Calu3 (cell line): Measurements from ENCODE around the gene ARHGEF11. TPM values are rescaled to one million over a fixed set of nuclear protein-coding genes. Genes with fewer than 3 reads are reported as not detected.

Experiments used
- BruUV-seq: library from RNA; stranded (reverse); fragments of 400-500 nt; replicated peaks from 2 replicates; lab custom pipeline; 2021; lab: Mats Ljungman, UMichigan
- CTCF ChIA-PET: fragments of 300-600 bp; sonication (Branson Sonifier 250); formaldehyde crosslinking; loops from one replicate; lab custom pipeline; 2022; ENCODE audit warnings: antibody characterized with exemption; lab: Charles Lee
- DNase-seq: peaks from one replicate; pipeline ENCODE4 v3.0.0; 2022
- H3K27ac Mint-ChIP-seq: one replicate; pipeline ENCODE4 v1.8.0; 2022; ENCODE audit warnings: mixed read lengths; ENCODE audit not compliant: unreplicated experiment
- H3K27me3 Mint-ChIP-seq: one replicate; pipeline ENCODE4 v1.8.0; 2022; ENCODE audit warnings: mixed read lengths; ENCODE audit not compliant: unreplicated experiment
- H3K36me3 Mint-ChIP-seq: one replicate; pipeline ENCODE4 v1.8.0; 2022; ENCODE audit warnings: mild to moderate bottlenecking, moderate library complexity, mixed read lengths; ENCODE audit not compliant: insufficient read depth, unreplicated experiment
- H3K4me1 Mint-ChIP-seq: one replicate; pipeline ENCODE4 v1.8.0; 2022; ENCODE audit warnings: mild to moderate bottlenecking, low read depth, mixed read lengths; ENCODE audit not compliant: unreplicated experiment
- H3K4me3 Mint-ChIP-seq: one replicate; pipeline ENCODE4 v1.8.0; 2022; ENCODE audit warnings: mild to moderate bottlenecking, low read depth, moderate library complexity, mixed read lengths; ENCODE audit not compliant: unreplicated experiment
- H3K9me3 Mint-ChIP-seq: one replicate; pipeline ENCODE4 v1.8.0; 2022; ENCODE audit warnings: low read depth, mixed read lengths; ENCODE audit not compliant: unreplicated experiment
- intact Hi-C: fragments of 100-400 bp; cut with micrococcal nuclease; formaldehyde crosslinking; loops from one replicate; pipeline ENCODE4 v1.10.0; 2022; ENCODE audit not compliant: unreplicated experiment
- total RNA-seq: library from RNA; stranded (reverse); gene quantifications from 2 replicates; pipeline ENCODE4 v1.2.3, GENCODE V29; 2022
- TF ChIP-seq, protein P1 (sequence below): fragments of 200-600 bp; IDR thresholded peaks from one replicate; pipeline ENCODE4 v1.8.0; 2022; ENCODE audit warnings: antibody characterized with exemption; ENCODE audit not compliant: unreplicated experiment

Gene ARHGEF11
- total RNA-seq, 1 experiment from 2014 or later, result 44.1 TPM

DNA sequence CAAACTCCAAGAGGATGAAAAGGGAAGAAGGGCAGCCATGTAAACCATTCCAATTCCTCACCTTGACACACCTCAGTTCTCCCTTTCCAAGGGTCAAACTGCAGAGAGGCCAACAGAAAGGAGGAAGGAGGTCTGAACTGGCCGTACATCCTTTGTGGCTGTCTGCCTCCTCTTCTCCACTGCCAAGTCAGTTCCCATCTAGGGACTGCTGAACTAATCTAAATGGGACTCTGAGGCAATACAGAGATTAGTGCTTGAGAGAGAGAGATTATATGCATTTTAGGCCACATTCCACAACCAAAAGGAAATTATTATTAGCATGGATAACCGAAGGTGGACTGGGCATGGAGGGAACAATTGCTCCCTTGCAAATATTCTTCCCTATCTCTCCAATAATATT lies 2.7 kb downstream of the ARHGEF11 start:
- no TSS peak for BruUV-seq
- no peaks in the 10 kb centered on the region for H3K27me3 Mint-ChIP-seq
- H3K4me1 Mint-ChIP-seq, result peaks cover 57% of the 10 kb centered on the region
- intact Hi-C loops, result no loop called here
- H3K4me3 Mint-ChIP-seq, result peak overlapping the region; percentile 81
- TF ChIP-seq, protein P1, sequence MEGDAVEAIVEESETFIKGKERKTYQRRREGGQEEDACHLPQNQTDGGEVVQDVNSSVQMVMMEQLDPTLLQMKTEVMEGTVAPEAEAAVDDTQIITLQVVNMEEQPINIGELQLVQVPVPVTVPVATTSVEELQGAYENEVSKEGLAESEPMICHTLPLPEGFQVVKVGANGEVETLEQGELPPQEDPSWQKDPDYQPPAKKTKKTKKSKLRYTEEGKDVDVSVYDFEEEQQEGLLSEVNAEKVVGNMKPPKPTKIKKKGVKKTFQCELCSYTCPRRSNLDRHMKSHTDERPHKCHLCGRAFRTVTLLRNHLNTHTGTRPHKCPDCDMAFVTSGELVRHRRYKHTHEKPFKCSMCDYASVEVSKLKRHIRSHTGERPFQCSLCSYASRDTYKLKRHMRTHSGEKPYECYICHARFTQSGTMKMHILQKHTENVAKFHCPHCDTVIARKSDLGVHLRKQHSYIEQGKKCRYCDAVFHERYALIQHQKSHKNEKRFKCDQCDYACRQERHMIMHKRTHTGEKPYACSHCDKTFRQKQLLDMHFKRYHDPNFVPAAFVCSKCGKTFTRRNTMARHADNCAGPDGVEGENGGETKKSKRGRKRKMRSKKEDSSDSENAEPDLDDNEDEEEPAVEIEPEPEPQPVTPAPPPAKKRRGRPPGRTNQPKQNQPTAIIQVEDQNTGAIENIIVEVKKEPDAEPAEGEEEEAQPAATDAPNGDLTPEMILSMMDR, result no peak
- no peak overlapping the region for H3K27ac Mint-ChIP-seq
- no peak for DNase-seq
- CTCF ChIA-PET, result interaction anchor here (0.6 kb wide), 1 partner anchor 43 kb away, joined by 3 read pairs; no protein-coding TSS in a partner anchor
- H3K9me3 Mint-ChIP-seq, result no peaks in the 10 kb centered on the region
- H3K36me3 Mint-ChIP-seq, result peaks cover 33% of the 10 kb centered on the region

GRCh38 chr1:157040802-157041201 lies 4.7 kb downstream of the ARHGEF11 start:
- Mint-ChIP-seq H3K27ac (no peak overlapping the region), H3K9me3 (no peaks in the 10 kb centered on the region), H3K36me3 (peaks cover 24% of the 10 kb centered on the region), H3K4me1 (peaks cover 56% of the 10 kb centered on the region), H3K27me3 (no peaks in the 10 kb centered on the region), H3K4me3 (no peak overlapping the region)
- DNase-seq, result no peak
- BruUV-seq, result no TSS peak
- intact Hi-C loops, result no loop called here
- CTCF ChIA-PET, result no interaction called here
- TF ChIP-seq, protein P1, result no peak

DNA sequence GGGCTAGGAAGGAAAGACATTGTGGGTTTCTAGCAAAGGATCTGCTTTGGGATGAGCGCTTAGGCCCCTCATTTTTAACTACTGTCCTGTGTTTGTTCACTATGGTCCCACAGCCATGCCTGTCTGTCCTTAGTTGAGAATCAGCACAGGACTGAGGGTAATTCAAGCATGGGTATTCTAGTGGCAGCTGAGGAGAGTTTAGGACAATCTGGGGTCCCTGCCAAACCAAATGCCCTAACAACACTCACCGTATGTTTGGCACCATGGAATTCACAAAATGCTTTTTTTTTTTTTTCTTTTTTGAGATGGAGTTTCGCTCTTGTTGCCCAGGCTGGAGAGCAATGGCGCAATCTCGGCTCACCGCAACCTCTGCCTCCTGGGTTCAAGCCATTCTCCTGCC lies 10.4 kb downstream of the ARHGEF11 start:
- Mint-ChIP-seq H3K27ac (no peak overlapping the region), H3K4me1 (peaks cover 30% of the 10 kb centered on the region), H3K36me3 (no peaks in the 10 kb centered on the region), H3K9me3 (no peaks in the 10 kb centered on the region), H3K4me3 (no peak overlapping the region), H3K27me3 (no peaks in the 10 kb centered on the region)
- no TSS peak for BruUV-seq
- CTCF ChIA-PET, result interaction anchor here (0.7 kb wide), 1 partner anchor 75 kb away, joined by 4 read pairs; no protein-coding TSS in a partner anchor
- no peak for DNase-seq
- intact Hi-C loops, result no loop called here
- TF ChIP-seq, protein P1, result no peak

DNA sequence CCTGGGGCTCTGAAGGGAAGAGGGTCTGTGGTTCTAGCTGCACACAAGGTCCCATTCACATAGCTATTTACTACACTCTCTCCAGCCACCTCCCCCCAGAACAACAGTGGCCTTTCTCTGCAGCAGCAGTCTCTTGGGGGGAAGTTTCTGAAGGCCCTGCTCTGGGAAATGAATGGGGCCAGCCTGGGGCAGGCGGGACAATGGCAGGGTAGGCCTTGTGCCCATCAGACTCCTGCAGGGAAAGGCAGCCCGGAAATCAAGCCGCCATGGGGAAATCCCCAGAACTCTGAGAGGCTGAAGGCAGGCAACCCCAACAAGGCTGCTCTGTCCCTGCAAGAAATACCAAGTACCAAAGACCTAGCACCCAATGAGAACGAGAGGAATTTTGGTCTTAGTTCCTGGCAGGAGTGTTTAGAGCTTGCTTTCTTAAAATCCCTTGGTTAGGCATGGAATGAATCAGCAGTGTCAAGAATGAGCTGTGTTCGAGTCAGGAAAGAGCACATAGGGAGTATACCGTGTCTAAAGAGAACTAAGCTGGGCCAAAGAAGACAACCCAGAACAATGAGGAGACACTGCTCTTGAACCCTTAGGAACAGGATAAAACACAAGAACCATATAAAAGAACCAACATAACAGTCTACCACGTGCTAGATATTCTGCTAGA lies 11.3 kb downstream of the ARHGEF11 start:
- H3K27ac Mint-ChIP-seq, result no peak overlapping the region
- TF ChIP-seq, protein P1, result no peak
- no TSS peak for BruUV-seq
- no peaks in the 10 kb centered on the region for H3K36me3 Mint-ChIP-seq
- H3K4me1 Mint-ChIP-seq, result peaks cover 29% of the 10 kb centered on the region
- H3K9me3 Mint-ChIP-seq, result no peaks in the 10 kb centered on the region
- H3K27me3 Mint-ChIP-seq, result no peaks in the 10 kb centered on the region
- H3K4me3 Mint-ChIP-seq, result no peak overlapping the region
- CTCF ChIA-PET, result no interaction called here
- intact Hi-C loops, result no loop called here
- peak; percentile 39 for DNase-seq
